ENCODE measurements around the gene SH3BP4. TPM values are rescaled to one million over a fixed set of nuclear protein-coding genes. Genes with fewer than 3 reads are reported as not detected.

SH3BP4 gene
- total and polyA plus RNA-seq, 2 donors (not counting 1 experiment from before 2014, with no cell fraction given), result 1.00 to 1.3 TPM

- Histone ChIP-seq H3K27me3 (replicated peaks in 1 of 4; ENCODE audit: control extremely low read depth in 1 of 4, control insufficient read depth in 3 of 4, insufficient read depth in 4 of 4, low read length in 3 of 4) (peaks cover 0 to 3% (median 1%) of the 10 kb centered on the region in 4 experiments), H3K9me3 (ENCODE audit: control extremely low read depth in 1 of 3, control insufficient read depth in 2 of 3, insufficient read depth in 1 of 3, low read length in 2 of 3) (no peaks in the 10 kb centered on the region), H3K4me3 (ENCODE audit: control extremely low read depth in 1 of 5, extremely low read depth in 1 of 5, insufficient read depth in 1 of 5, low read depth in 2 of 5, low read length in 4 of 5) (no peak overlapping the region), H3K4me1 (ENCODE audit: control insufficient read depth in 2 of 2, insufficient read depth in 2 of 2, low read length in 2 of 2) (peaks cover 4 to 5% of the 10 kb centered on the region in 2 donors), H3K4me2 (replicated peaks; ENCODE audit: low read depth, low read length, poor library complexity, severe bottlenecking) (no peak overlapping the region), H2AFZ (ENCODE audit: insufficient read depth, low read depth, low read length, poor library complexity, severe bottlenecking) (no peak overlapping the region), H3K36me3 (replicated peaks in 1 of 2; ENCODE audit: control extremely low read depth in 1 of 2, control insufficient read depth in 1 of 2, extremely low read depth in 1 of 2, insufficient read depth in 2 of 2, low read length in 1 of 2) (no peaks in the 10 kb centered on the region), H3K79me2 (ENCODE audit: control insufficient read depth, insufficient read depth, low read length) (no peaks in the 10 kb centered on the region), H3K9ac (ENCODE audit: low read length) (no peak overlapping the region), H4K20me1 (ENCODE audit: control insufficient read depth, insufficient read depth, low read length, poor library complexity, severe bottlenecking) (no peaks in the 10 kb centered on the region), H3K27ac (ENCODE audit: low read length in 2 of 2) (no peak overlapping the region)
- H3K4me1 Mint-ChIP-seq, result peaks cover 5% of the 10 kb centered on the region
- intact Hi-C loops (cut with micrococcal nuclease), result no loop called here
- no peak overlapping the region for H3K4me3 Mint-ChIP-seq
- 98% methylated on average over 7 of the region's 7 CpGs for WGBS (ENCODE audit: insufficient coverage)
- H3K9me3 Mint-ChIP-seq (ENCODE audit: insufficient read depth), result no peaks in the 10 kb centered on the region
- peaks cover 22% of the 10 kb centered on the region for H3K27me3 Mint-ChIP-seq
- ATAC-seq (ENCODE audit: low read depth) (no peak), DNase-seq (no peak)
- no peak overlapping the region for H3K27ac Mint-ChIP-seq
- ChIA-PET POLR2A (no interaction called here), CTCF (no interaction called here)
- no peak for TF ChIP-seq CTCF (IDR thresholded peaks at IDR 0.05)
- TF ChIP-seq EZH2 (IDR thresholded peaks at IDR 0.05; ENCODE audit: borderline replicate concordance, insufficient read depth, low read depth, low read length, poor library complexity, severe bottlenecking), result no peak
Measured at GRCh38 chr2:234970099-234970440, 18.3 kb downstream of the SH3BP4 start.

GRCh38 chr2:234970477-234970882, 18.7 kb downstream of the SH3BP4 start:
- no peak for ATAC-seq (ENCODE audit: low read depth)
- Mint-ChIP-seq H3K27ac (no peak overlapping the region), H3K4me1 (peaks cover 5% of the 10 kb centered on the region), H3K9me3 (ENCODE audit: insufficient read depth) (no peaks in the 10 kb centered on the region), H3K4me3 (no peak overlapping the region), H3K27me3 (peaks cover 23% of the 10 kb centered on the region)
- ChIA-PET CTCF (no interaction called here), POLR2A (no interaction called here)
- WGBS (ENCODE audit: insufficient coverage), result 96% methylated on average over 9 of the region's 13 CpGs
- intact Hi-C loops (cut with micrococcal nuclease), result no loop called here
- no peak overlapping the region for H3K4me3 ChIP-seq (ENCODE audit: control extremely low read depth in 1 of 5, extremely low read depth in 1 of 5, insufficient read depth in 1 of 5, low read depth in 2 of 5, low read length in 4 of 5)
- peaks cover 4 to 5% of the 10 kb centered on the region in 2 donors for H3K4me1 ChIP-seq (ENCODE audit: control insufficient read depth in 2 of 2, insufficient read depth in 2 of 2, low read length in 2 of 2)
- no peaks in the 10 kb centered on the region for H4K20me1 ChIP-seq (ENCODE audit: control insufficient read depth, insufficient read depth, low read length, poor library complexity, severe bottlenecking)
- H3K4me2 ChIP-seq (replicated peaks; ENCODE audit: low read depth, low read length, poor library complexity, severe bottlenecking), result no peak overlapping the region
- peaks cover 0 to 3% (median 1%) of the 10 kb centered on the region in 4 experiments for H3K27me3 ChIP-seq (replicated peaks in 1 of 4; ENCODE audit: control extremely low read depth in 1 of 4, control insufficient read depth in 3 of 4, insufficient read depth in 4 of 4, low read length in 3 of 4)
- no peak overlapping the region for H3K27ac ChIP-seq (ENCODE audit: low read length in 2 of 2)
- H3K79me2 ChIP-seq (ENCODE audit: control insufficient read depth, insufficient read depth, low read length), result no peaks in the 10 kb centered on the region
- no peaks in the 10 kb centered on the region for H3K36me3 ChIP-seq (replicated peaks in 1 of 2; ENCODE audit: control extremely low read depth in 1 of 2, control insufficient read depth in 1 of 2, extremely low read depth in 1 of 2, insufficient read depth in 2 of 2, low read length in 1 of 2)
- no peak overlapping the region for H3K9ac ChIP-seq (ENCODE audit: low read length)
- no peak for DNase-seq
- H3K9me3 ChIP-seq (ENCODE audit: control extremely low read depth in 1 of 3, control insufficient read depth in 2 of 3, insufficient read depth in 1 of 3, low read length in 2 of 3), result no peaks in the 10 kb centered on the region
- no peak for TF ChIP-seq EZH2 (IDR thresholded peaks at IDR 0.05; ENCODE audit: borderline replicate concordance, insufficient read depth, low read depth, low read length, poor library complexity, severe bottlenecking)
- no peak for TF ChIP-seq CTCF (IDR thresholded peaks at IDR 0.05)
- no peak overlapping the region for H2AFZ ChIP-seq (ENCODE audit: insufficient read depth, low read depth, low read length, poor library complexity, severe bottlenecking)
